SW480 (cell line): ENCODE data around the gene NCAN.

Experiments
- DNase-seq: peaks from one replicate; pipeline ENCODE4 v3.0.0-alpha.2; 2016; ENCODE audit warnings: low spot score

The NCAN gene

DNA sequence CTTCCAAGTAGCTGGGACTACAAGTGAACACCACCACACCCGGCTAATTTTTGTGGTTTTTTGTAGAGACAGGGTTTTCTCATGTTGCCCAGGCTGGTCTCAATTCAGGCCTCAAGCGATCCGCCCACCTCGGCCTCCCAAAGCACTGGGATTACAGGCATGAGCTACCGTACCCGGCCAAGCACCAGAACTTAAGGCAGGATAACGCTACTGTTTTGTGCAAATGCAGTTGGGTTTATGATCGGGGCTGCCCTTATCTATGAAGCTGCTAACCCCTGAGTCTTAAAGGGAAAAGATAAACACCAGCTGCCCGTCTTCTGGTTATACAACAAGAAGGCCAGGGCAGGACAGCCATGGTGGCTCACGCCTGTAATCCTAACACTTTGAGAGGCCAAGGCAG, 73.9 kb downstream of the NCAN start:
- no peak for DNase-seq

DNA sequence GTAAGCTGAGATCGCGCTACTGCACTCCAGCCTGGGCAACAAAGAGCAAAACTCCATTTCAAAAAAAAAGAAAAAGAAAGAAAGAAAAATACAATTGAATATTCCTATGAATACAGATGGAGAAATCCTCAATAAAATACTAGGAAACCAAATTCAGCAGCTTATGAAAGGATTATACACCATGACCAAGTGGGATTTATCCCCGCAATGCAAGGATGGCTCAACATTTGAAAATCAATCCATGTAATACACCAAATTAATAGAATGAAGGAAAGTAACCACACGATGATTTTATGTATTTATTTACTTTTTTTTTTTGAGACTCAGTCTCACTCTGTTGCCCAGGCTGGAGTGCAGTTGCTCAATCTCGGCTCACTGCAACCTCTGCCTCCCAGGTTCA, 80.8 kb downstream of the NCAN start:
- DNase-seq = no peak

DNA sequence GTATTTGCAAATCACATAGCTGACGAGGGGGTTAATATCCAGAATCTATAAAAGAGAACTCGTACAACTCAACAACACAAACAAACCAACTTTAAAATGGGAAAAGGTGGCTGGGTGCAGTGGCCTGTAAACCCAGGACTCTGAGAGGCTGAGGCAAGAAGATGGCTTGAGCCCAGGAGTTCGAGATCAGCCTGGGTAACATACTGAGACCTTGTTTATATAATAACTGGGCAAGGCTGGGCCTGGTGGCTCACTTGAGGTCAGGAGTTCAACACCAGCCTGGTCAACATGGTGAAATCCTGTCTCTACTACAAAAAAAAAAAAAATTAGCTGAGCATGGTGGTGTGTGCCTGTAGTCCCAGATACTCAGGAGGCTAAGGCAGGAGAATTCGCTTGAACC, 83.2 kb downstream of the NCAN start:
- no peak for DNase-seq

DNA sequence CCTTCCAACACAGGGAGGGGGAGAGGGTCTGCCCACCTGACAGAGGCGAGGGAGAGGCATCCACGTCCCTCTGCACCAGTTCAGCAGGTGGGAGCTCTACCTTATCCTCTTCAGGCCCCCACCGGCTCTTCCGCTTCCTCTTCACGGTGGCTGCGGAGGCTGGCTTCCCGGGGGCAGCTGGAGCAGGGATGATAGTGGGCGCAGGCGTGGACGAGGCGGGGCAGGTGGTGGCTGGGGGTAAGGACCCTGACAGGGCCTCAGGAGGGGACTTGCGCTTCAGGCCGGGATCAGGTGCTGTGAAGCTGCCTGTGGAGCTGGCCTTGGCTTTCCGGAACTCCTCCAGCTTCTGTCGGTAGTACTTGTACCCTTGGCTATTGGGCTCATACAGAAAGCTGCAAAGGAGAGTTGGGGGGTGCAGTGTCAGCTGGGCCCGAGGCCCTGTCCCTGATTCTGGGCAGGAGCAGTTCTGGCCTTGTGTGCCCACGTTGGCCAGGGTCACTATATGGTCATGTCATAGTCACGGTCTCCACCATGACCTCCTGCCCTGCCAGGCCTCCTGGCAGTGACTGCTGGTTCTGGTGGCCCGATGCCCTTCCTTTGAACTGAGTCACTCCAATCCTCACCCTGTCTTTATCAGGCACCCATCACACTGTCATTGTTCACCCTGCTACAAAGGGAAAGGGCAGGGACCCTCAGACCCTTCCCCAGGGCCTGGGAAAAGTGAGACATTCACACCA, 85.4 kb downstream of the NCAN start:
- DNase-seq = no peak

DNA sequence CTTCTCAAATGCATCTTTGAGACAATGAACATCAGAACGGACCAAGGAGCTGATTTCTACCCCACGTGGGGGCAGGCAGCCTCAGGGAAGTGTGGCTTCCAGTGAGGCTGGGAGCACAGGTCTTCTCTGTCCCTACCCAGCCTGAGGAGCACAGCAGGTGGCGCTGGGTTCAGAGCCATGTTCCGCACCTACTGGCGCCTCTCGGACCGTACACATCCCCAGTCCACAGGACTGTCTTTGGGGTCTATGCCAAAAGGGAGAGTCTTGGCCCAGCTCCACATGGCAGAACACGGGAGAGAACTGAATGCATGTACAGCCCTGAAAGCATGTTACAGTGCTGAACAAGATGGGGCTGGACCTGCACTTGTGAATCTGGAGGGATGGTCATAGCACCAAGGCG, 86.0 kb downstream of the NCAN start:
- DNase-seq = no peak

DNA sequence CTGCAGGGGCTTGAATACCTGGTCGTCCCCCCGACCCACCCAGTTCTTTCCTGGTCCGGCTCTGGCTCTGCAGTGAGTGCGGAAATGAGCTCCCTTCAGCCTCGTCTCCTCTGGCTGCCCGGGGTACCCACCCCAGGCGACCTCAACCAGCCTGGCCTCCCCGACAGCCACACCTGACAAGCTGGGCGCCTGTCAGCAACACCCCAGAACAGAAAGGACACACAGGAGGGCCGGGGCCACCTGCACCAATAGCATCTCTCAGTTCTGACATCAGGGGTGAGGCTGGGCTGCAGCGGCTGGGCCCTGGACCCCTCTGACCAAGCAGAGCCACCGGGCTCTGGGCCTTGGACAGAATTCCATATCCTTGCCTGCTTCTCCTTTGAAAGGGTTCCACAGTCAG, 88.9 kb downstream of the NCAN start:
- DNase-seq = no peak
